DOHH2 (cell line): ENCODE data around the gene EPN3.

Experiments
- CTCF ChIP-seq: fragments of 200-600 bp; sonication (generic); IDR thresholded peaks from one replicate; pipeline ENCODE4 v1.5.1; 2014; ENCODE audit warnings: antibody characterized with exemption, mild to moderate bottlenecking, low read depth, low read length; ENCODE audit not compliant: poor library complexity, severe bottlenecking
- EZH2phosphoT487 ChIP-seq: fragments of 200-600 bp; sonication (generic); IDR thresholded peaks from 2 replicates; pipeline ENCODE4 v1.6.1; 2017; ENCODE audit warnings: borderline replicate concordance, mild to moderate bottlenecking, antibody characterized with exemption, low read length, moderate library complexity, mixed read lengths

GRCh38 chr17:50587571-50587970 is 55.0 kb downstream of the EPN3 start:
- no peak for TF ChIP-seq CTCF
- no peak for TF ChIP-seq EZH2phosphoT487
